GM19372 (cell line): ENCODE results near the gene RASSF7.

Experiments
- ATAC-seq: cut with Tn5 transposase; IDR thresholded peaks from one replicate; pipeline ENCODE4 v1.9.1; 2021; ENCODE audit warnings: mild to moderate bottlenecking, low read depth, moderate library complexity; ENCODE audit not compliant: unreplicated experiment

RASSF7 gene

DNA sequence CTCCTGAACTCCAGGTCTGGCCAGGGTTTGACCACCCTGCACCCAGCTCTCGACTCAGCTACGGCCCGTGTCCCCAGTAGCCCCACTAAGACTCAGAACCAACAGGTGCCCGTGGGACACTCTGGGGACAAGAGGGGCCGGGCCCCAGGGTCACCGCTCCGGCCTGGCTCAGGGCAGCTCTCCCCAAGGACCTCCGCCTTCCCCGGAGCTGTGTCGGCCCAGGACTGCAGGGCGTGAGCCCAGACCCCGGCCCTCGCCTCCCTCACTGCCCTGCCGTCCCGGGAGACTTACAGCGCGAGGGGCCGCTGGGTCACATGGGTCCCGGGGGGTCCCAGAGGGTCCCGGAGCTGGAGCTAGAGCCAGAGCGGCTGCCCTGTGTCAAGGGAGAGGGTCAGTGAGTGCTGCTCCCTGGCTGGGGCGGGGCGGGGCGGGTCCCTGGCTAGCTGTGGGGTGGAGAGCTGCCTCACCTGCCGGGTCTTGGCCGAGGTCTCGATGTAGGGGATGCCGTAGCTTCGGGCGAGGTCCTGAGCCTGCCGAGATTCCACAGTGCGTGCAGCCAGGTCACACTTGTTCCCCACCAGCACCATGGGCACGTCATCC, 27.7 kb upstream of the RASSF7 start:
- no peak for ATAC-seq

DNA sequence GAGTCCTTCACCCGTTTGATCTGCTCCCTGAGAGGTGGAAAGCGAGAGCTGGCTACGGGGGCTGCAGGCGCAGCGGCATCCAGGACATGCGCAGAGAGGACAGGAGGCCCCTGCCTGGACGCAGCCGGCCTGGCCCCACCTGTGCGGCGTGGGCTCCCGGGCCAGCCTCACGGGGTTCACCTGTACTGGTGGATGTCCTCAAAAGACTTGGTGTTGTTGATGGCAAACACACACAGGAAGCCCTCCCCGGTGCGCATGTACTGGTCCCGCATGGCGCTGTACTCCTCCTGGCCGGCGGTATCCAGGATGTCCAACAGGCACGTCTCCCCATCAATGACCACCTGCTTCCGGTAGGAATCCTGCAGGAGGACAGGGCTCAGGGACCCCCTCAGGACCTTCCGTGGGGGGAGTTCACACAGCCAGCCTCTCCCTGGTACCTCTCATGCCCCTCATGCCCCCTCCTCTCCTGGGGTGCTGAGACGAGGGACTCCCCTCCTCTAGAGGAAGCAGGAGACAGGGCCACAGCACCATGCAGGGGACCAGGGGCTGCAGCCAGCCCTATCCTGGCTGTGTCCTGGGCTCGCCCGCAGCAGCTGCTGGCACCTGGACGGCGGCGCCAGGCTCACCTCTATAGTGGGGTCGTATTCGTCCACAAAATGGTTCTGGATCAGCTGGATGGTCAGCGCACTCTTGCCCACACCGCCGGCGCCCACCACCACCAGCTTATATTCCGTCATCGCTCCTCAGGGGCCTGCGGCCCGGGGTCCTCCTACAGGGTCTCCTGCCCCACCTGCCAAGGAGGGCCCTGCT, 27.0 kb upstream of the RASSF7 start:
- no peak for ATAC-seq

GRCh38 chr11:534396-535209, 26.2 kb upstream of the RASSF7 start:
- no peak for ATAC-seq

- ATAC-seq = no peak
Observed at GRCh38 chr11:535210-535518, 25.6 kb upstream of the RASSF7 start.

DNA sequence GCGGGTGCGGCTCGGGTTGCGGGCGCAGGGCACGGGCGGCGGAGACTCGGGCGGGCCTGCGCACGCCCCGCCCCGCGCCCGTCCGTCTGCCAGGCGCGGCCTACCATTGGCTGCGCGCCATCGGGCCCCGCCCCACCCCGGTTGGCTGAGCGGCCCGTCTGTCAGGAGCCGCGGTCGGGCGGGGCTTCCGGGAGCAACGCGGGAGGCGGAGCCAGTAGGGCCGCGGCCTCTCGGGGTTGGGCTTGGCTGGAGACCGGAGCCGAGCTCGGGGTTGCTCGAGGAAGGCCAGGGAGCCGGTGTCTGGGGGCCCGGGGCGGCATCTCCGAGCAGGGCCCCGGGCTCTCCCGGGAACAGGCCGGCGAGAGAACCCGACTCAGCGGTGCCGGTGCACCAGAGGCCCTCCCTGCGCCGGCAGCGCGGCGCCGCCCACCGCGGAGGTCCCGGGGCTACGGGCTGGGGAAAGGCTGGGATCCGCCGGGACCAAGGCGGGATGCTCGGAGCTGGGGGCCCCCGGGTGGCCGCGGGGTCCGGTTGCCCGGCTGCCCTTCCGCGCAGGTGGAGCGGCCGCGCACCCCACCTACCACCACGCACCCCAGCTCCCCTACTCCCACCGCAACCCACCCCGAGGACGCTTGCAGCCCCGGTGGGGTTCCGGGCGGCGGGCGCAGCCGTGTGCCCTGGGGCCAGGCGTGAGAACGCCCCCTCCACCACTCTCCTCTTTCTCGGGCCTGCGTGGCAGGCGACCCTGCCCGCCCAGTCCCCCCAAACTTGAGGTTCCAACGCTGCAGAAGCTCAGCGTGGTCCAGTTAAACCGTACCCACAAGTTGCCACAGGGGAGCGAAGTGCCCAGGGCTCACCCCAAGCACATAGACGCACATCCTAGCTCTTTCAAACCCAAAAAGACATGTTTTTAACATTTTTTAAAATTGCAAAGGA, 25.0 kb upstream of the RASSF7 start, which contains the start of gene HRAS:
Gene HRAS, minus strand, starts transcription at position 58 of the 936 bp plus-strand sequence.
- ATAC-seq = peak; percentile 65

DNA sequence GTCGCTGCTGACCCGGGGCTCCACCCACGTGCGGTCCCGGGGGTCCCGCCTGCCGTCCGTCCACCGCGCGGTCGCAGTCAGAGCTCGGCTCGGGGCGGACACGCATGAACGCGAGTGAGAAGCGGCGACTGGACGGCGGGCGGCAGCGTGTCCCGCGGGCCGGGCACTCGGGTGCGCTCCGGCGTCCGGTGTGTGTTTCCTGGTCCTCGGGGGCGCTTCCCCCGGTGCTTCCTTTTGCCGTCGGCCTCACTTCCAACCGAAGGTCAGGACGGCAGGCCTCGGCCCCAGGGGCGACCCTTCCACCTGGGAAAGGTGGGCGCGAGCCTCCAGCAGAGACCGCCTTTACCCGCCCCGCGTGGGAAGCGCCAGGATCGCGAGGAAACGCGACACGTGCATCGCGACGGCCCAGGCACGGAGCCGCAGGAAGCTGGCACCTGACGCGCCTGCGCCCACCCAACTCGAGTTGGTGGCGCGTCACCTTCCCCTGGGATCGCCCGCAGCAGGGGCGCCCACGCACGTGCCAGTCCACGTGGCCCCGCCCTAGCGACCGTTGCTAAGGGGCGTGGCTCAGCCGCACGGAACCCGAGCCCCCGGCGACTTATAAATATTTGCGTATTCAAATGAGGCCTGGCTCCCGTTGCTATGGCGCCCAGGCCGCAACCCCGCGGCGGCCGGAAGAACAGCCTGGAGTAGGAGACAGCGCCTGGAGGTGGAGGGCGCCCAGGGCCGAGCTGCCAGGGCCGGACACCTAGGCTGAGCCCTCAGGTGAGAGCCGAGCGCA, 23.7 kb upstream of the RASSF7 start, which contains the start of gene LRRC56:
Gene LRRC56, plus strand, starts transcription at position 687 of the 781 bp plus-strand sequence. CDS start 3,158 bp downstream, outside the sequence.
- peak; percentile 48 for ATAC-seq

GRCh38 chr11:537622-538430, 22.9 kb upstream of the RASSF7 start:
- no peak for ATAC-seq

- ATAC-seq = no peak
Observed at GRCh38 chr11:538431-539051, 22.2 kb upstream of the RASSF7 start.

DNA sequence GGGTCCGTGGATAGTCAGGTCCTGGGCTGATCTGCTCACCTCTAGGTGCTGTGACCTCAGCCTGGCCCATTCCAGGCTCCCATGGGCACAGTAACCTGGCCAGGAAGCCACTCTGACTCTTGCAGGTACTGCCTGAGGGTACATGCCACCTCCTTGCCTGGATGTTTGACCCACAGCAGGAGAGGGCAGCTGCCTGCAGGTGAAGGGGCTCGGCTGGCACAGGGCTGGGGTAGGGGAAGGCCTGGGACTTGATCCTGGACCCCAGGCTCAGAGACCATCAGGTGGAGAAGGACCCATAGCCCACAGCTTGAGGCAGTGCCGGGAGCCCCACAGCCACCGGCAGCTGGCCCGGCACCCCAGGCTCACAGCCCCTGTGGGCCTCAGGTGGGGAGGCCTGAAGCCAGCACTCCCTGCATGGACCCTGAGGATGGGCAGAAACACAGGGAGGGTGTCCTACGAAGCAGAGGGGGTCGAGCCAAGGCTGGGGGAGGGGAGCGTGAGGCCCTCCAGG, 20.7 kb upstream of the RASSF7 start:
- ATAC-seq = no peak

- ATAC-seq = no peak
Observed at GRCh38 chr11:540583-541432, 20.0 kb upstream of the RASSF7 start.

DNA sequence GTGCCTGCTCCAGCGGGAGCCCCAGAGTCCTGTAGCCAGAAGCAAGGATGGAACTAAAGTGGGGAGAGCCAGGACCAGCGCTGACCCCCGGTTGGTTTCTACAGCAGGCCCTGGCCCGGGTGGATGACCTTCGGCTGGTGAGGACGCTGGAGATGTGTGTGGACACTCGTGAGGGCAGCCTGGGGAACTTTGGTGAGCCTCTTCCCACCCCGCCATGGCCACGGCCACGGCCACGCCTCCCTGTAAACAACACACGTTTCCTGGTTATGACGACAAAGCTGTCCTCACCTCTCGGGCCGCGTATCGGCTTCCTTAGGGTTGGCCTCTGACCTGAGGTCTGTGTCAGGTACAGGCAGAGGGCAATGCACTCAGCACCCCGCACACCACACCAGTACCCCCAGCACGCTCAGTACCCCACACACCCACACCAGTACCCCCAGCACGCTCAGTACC, 19.3 kb upstream of the RASSF7 start:
- ATAC-seq = no peak

GRCh38 chr11:544817-545166, 16.0 kb upstream of the RASSF7 start:
- ATAC-seq = no peak

GRCh38 chr11:545171-545570, 15.6 kb upstream of the RASSF7 start:
- no peak for ATAC-seq

- ATAC-seq = no peak
Observed at GRCh38 chr11:548700-549603, 11.8 kb upstream of the RASSF7 start.

DNA sequence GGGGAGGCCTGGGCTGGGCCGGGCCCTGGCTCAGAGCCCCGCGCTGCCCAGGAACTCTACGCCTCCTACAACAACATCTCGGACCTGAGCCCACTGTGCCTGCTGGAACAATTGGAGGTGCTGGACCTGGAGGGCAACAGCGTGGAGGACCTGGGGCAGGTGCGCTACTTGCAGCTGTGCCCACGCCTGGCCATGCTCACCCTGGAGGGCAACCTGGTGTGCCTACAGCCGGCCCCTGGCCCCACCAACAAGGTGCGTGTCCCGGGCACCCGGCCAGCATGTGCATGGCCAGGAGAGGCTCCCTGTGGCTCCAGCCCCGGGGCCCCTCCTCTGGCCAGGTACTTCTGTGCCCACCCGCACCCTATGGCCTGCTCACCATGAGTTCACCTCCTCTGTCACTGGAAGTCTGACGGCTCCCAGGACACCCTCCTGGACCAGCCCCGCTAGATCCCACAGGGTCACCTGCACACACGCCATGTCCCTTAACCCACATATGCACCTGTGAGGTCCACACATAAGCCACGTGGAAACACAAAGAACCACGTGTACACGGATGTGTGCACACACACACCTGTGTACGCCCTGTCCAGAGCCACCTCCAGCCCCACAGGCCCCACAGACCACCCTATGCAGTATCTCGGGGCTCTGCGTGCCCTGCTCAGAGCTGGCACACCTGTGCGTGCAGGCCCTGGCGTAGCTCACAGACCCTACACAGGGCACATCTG, 10.6 kb upstream of the RASSF7 start:
- ATAC-seq = no peak

DNA sequence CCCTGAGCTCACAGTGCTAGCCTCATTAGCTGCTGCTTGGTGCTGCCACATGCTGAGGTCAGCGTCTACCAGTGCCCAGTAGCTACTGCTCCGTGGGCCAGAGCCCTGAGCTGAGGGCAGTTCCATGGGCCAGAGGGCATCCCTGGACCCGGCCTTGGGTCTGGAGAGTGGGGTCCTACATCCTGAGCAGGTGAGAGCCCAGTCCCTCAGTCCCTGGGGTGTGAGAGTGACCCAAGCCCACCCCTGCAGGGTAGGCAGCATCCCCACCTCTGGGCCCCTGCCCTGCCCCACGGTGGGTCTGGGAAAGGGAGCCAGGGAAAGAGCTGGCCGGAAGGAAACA, 10.1 kb upstream of the RASSF7 start:
- ATAC-seq = no peak
